Loucy (cell line): ENCODE results near the gene CCDC6.

Experiments used
- H2AFZ ChIP-seq: fragments of 200-600 bp; sonication (generic); 2 replicates; pipeline ENCODE4 v1.6.0; 2016; ENCODE audit warnings: antibody characterized with exemption, mild to moderate bottlenecking, low read length, moderate library complexity
- H3F3A ChIP-seq: fragments of 200-600 bp; 2 replicates; pipeline ENCODE4 v1.6.0; 2016; ENCODE audit warnings: antibody characterized with exemption, low read depth, mild to moderate bottlenecking
- H3K27me3 ChIP-seq: fragments of 200-600 bp; sonication (generic); 2 replicates; pipeline ENCODE4 v1.6.1; 2014; ENCODE audit warnings: low read length, mild to moderate bottlenecking; ENCODE audit not compliant: insufficient read depth, poor library complexity, severe bottlenecking
- H3K36me3 ChIP-seq: fragments of 200-600 bp; sonication (generic); 2 replicates; pipeline ENCODE4 v1.6.1; 2016; ENCODE audit warnings: low read length; ENCODE audit not compliant: insufficient read depth
- H3K4me1 ChIP-seq: fragments of 200-600 bp; sonication (generic); 2 replicates; pipeline ENCODE4 v1.5.1; 2014; ENCODE audit warnings: low read length, mild to moderate bottlenecking; ENCODE audit not compliant: insufficient read depth, poor library complexity, severe bottlenecking
- H3K4me2 ChIP-seq: fragments of 200-600 bp; sonication (generic); 2 replicates; pipeline ENCODE4 v1.6.0; 2014; ENCODE audit warnings: antibody characterized with exemption, low read length, low read depth, mild to moderate bottlenecking; ENCODE audit not compliant: poor library complexity, severe bottlenecking
- H3K4me3 ChIP-seq: fragments of 200-600 bp; sonication (generic); 2 replicates; pipeline ENCODE4 v1.5.1; 2014; ENCODE audit warnings: low read length, mild to moderate bottlenecking, mixed read lengths; ENCODE audit not compliant: poor library complexity, severe bottlenecking
- H3K79me2 ChIP-seq: fragments of 200-600 bp; sonication (generic); 2 replicates; pipeline ENCODE4 v1.6.1; 2014; ENCODE audit warnings: low read length; ENCODE audit not compliant: insufficient read depth
- H3K9ac ChIP-seq: fragments of 200-600 bp; sonication (generic); 2 replicates; pipeline ENCODE4 v1.6.0; 2014; ENCODE audit warnings: mild to moderate bottlenecking, low read depth, low read length, moderate library complexity; ENCODE audit not compliant: poor library complexity, severe bottlenecking
- H3K9me2 ChIP-seq: fragments of 200-600 bp; sonication (generic); replicated peaks from 2 replicates; pipeline ENCODE4 v1.6.1; 2016; ENCODE audit warnings: low read depth, low read length, mixed read lengths
- H3K9me3 ChIP-seq: fragments of 200-600 bp; sonication (generic); 2 replicates; pipeline ENCODE4 v1.6.1; 2014; ENCODE audit warnings: mild to moderate bottlenecking, antibody characterized with exemption, low read length, low read depth; ENCODE audit not compliant: insufficient read depth
- H4K20me1 ChIP-seq: fragments of 200-600 bp; sonication (generic); 2 replicates; pipeline ENCODE4 v1.6.0; 2014; ENCODE audit warnings: antibody characterized with exemption, low read length, mild to moderate bottlenecking; ENCODE audit not compliant: insufficient read depth, poor library complexity, severe bottlenecking
- EZH2phosphoT487 ChIP-seq: fragments of 200-600 bp; IDR thresholded peaks from 2 replicates; pipeline ENCODE4 v1.6.1; 2018; ENCODE audit warnings: antibody characterized with exemption, mild to moderate bottlenecking, moderate library complexity, borderline replicate concordance
- TF ChIP-seq, protein P1 (sequence below): fragments of 200-600 bp; sonication (generic); conservative IDR thresholded peaks from 2 replicates; pipeline ENCODE4 v1.5.1; 2014; ENCODE audit warnings: mild to moderate bottlenecking, antibody characterized with exemption, low read length

The CCDC6 gene

DNA sequence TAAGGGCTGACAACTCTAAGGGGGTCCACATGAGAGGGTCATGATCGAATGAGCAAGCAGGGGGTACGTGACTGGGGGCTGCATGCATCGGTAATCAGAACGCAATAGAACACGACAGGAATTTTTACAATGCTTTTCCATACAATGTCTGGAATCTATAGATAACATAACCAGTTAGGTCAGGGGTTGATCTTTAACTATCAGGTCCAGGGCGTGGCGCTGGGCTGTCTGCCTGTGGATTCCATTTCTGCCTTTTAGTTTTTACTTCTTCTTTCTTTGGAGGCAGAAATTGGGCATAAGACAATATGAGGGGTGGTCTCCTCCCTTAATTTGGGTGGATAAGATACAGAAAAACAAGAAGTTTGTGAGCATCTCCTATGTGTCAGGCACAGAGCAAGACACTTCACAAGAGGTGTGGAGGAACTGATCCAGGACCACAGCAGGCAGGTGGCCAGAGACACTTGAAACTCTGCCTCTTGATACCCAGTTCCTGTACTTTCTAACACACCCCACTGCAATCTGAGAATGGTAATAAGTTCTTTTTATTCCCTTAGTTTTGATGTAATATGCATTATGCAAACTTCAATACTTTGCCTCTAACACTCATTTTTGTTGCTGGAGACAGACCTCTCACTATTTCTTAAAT lies 135.1 kb downstream of the CCDC6 start:
- H3K4me1 ChIP-seq: no peaks in the 10 kb centered on the region
- no peak overlapping the region for H2AFZ ChIP-seq
- H3F3A ChIP-seq: no peaks in the 10 kb centered on the region
- no peaks in the 10 kb centered on the region for H3K79me2 ChIP-seq
- no peaks in the 10 kb centered on the region for H3K9me3 ChIP-seq
- H3K4me2 ChIP-seq: no peak overlapping the region
- H4K20me1 ChIP-seq: no peaks in the 10 kb centered on the region
- no peaks in the 10 kb centered on the region for H3K36me3 ChIP-seq
- no peak overlapping the region for H3K9ac ChIP-seq
- TF ChIP-seq, protein P1, sequence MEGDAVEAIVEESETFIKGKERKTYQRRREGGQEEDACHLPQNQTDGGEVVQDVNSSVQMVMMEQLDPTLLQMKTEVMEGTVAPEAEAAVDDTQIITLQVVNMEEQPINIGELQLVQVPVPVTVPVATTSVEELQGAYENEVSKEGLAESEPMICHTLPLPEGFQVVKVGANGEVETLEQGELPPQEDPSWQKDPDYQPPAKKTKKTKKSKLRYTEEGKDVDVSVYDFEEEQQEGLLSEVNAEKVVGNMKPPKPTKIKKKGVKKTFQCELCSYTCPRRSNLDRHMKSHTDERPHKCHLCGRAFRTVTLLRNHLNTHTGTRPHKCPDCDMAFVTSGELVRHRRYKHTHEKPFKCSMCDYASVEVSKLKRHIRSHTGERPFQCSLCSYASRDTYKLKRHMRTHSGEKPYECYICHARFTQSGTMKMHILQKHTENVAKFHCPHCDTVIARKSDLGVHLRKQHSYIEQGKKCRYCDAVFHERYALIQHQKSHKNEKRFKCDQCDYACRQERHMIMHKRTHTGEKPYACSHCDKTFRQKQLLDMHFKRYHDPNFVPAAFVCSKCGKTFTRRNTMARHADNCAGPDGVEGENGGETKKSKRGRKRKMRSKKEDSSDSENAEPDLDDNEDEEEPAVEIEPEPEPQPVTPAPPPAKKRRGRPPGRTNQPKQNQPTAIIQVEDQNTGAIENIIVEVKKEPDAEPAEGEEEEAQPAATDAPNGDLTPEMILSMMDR: no peak
- TF ChIP-seq EZH2phosphoT487: no peak
- H3K27me3 ChIP-seq: no peaks in the 10 kb centered on the region
- no peak overlapping the region for H3K4me3 ChIP-seq
- no peaks in the 10 kb centered on the region for H3K9me2 ChIP-seq

DNA sequence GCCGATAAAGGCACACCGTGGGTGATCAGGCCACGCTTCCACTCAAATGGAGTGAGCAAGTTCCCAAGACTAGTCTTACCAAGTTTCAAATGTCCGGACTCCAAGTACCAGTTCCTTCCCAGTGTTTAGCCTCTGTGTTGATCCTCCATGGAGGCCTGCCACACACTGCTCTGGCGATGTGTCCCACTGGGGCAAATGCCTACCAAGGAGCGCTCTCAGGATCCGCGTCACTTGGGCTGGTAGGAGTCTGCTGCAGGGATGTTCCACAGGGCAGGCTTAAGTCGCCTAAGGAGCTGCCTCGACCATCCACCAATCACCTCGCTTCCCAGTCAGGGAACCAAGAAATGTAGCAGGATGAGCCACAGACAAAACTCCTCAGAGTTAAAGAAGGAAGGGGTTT lies 135.7 kb downstream of the CCDC6 start:
- no peaks in the 10 kb centered on the region for H3K27me3 ChIP-seq
- no peaks in the 10 kb centered on the region for H4K20me1 ChIP-seq
- H3K9ac ChIP-seq: no peak overlapping the region
- H3K4me1 ChIP-seq: no peaks in the 10 kb centered on the region
- no peaks in the 10 kb centered on the region for H3K9me2 ChIP-seq
- TF ChIP-seq, protein P1: no peak
- no peak for TF ChIP-seq EZH2phosphoT487
- no peak overlapping the region for H2AFZ ChIP-seq
- no peak overlapping the region for H3K4me3 ChIP-seq
- H3K4me2 ChIP-seq: no peak overlapping the region
- no peaks in the 10 kb centered on the region for H3K79me2 ChIP-seq
- H3K36me3 ChIP-seq: no peaks in the 10 kb centered on the region
- no peaks in the 10 kb centered on the region for H3F3A ChIP-seq
- H3K9me3 ChIP-seq: no peaks in the 10 kb centered on the region

DNA sequence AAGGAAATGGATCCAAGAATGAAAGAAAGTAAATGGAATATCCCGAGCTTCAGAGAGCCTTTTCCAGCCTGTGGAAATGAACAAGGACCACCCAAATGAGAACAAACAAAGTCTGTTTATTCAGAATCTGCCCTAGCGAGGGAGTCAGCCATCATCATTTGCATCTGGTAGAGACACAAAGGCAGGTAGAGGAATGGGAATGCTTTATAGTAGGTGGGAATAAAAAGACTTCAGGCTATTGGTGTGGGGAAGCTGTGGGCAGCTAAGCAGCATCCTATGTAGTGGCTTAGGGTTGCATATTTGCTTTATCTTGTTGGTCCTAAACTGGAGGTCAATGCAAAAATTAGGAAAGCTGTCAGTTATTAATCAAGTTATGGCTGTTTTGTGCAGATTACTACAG lies 143.9 kb downstream of the CCDC6 start:
- Histone ChIP-seq H3K9me3 (no peaks in the 10 kb centered on the region), H3K79me2 (no peaks in the 10 kb centered on the region), H3K4me2 (no peak overlapping the region), H3K9ac (no peak overlapping the region), H2AFZ (no peak overlapping the region), H3K4me1 (no peaks in the 10 kb centered on the region), H3F3A (no peaks in the 10 kb centered on the region), H4K20me1 (no peaks in the 10 kb centered on the region), H3K27me3 (no peaks in the 10 kb centered on the region), H3K36me3 (no peaks in the 10 kb centered on the region), H3K9me2 (no peaks in the 10 kb centered on the region), H3K4me3 (no peak overlapping the region)
- TF ChIP-seq, protein P1: no peak
- no peak for TF ChIP-seq EZH2phosphoT487
